Nephron (organoid): Measurements from ENCODE around the gene NUP85.
"Not testable (repeated sequence)": the region's sequence is repeated elsewhere in the genome, so short reads cannot be mapped to it uniquely, and the experiment has no call there.

Source experiments
- H3K27ac Mint-ChIP-seq, 3 experiments: 2 replicates each; pipeline ENCODE4 v1.8.0; 2020; ENCODE audit warnings: mixed read lengths in 3 of 3, mild to moderate bottlenecking in 2 of 3, moderate library complexity in 1 of 3
- H3K27me3 Mint-ChIP-seq: 2 replicates; pipeline ENCODE4 v1.8.0; 2021; ENCODE audit warnings: low read depth, mild to moderate bottlenecking, moderate library complexity, mixed read lengths
- H3K36me3 Mint-ChIP-seq: 2 replicates; pipeline ENCODE4 v1.8.0; 2020; ENCODE audit warnings: low read depth, mixed read lengths
- H3K4me1 Mint-ChIP-seq: 2 replicates; pipeline ENCODE4 v1.8.0; 2020; ENCODE audit warnings: mixed read lengths
- H3K4me3 Mint-ChIP-seq, 3 experiments: 2 replicates each; pipeline ENCODE4 v1.8.0; 2020; ENCODE audit warnings: mild to moderate bottlenecking in 3 of 3, mixed read lengths in 3 of 3, moderate library complexity in 2 of 3
- H3K9me3 Mint-ChIP-seq: 2 replicates; pipeline ENCODE4 v1.8.0; 2020; ENCODE audit warnings: mixed read lengths
- TF ChIP-seq, protein P1 (sequence below), 3 experiments: fragments of 200-600 bp; sonication (generic); IDR thresholded peaks; one replicate each; pipeline ENCODE4 v1.5.0; 2021; ENCODE audit warnings: antibody characterized with exemption in 3 of 3; ENCODE audit not compliant: unreplicated experiment in 3 of 3

Gene NUP85, protein sequence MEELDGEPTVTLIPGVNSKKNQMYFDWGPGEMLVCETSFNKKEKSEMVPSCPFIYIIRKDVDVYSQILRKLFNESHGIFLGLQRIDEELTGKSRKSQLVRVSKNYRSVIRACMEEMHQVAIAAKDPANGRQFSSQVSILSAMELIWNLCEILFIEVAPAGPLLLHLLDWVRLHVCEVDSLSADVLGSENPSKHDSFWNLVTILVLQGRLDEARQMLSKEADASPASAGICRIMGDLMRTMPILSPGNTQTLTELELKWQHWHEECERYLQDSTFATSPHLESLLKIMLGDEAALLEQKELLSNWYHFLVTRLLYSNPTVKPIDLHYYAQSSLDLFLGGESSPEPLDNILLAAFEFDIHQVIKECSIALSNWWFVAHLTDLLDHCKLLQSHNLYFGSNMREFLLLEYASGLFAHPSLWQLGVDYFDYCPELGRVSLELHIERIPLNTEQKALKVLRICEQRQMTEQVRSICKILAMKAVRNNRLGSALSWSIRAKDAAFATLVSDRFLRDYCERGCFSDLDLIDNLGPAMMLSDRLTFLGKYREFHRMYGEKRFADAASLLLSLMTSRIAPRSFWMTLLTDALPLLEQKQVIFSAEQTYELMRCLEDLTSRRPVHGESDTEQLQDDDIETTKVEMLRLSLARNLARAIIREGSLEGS

DNA sequence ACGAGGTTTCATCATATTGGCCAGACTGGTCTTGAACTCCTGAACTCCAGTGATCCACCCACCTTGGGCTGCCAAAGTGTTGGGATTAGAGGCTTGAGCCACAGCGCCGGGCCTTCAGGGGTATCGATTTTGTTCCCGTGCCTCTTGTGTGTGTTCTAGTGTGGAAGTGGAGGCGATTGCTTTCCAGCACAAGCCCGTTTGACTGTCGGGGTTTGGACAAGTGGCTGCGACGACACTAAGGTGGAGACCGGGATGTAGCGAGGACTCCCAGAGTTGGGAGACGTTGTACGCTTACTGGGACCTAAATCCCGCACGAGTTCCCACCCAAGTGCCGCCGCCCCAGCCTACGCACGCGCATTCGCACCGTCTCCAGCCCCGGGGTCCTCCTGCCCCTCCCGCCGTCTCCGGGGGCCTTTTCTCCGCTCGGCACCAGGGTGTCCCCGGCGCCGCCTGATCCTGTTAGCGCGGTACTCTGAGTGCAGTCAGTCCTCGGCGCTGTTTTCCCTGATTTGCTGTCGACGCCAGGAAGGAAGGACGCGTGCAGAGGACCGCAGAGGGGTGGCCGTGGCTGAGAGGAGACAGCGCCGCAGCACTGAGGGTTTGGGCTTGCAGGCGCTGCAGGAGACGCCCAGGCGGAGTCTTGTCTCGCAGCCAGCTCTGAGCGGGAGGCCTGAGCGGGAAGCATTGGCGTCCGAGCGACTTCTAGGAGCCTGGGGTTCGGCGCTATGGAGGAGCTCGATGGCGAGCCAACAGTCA, at the start of gene NUP85:
Gene NUP85, plus strand, starts transcription at position 643 of the 756 bp plus-strand sequence. Its CDS starts 83 bp downstream, at position 726.
- Mint-ChIP-seq H3K9me3 (no peaks in the 10 kb centered on the region), H3K4me3 (peak within 1 kb of the TSS; percentile 94 to 99 (median 98)), H3K27me3 (no peaks in the 10 kb centered on the region), H3K27ac (peak within 1 kb of the TSS; percentile 100), H3K4me1 (peaks cover 9% of the 10 kb centered on the region), H3K36me3 (peaks cover 7% of the 10 kb centered on the region)
- TF ChIP-seq, protein P1, sequence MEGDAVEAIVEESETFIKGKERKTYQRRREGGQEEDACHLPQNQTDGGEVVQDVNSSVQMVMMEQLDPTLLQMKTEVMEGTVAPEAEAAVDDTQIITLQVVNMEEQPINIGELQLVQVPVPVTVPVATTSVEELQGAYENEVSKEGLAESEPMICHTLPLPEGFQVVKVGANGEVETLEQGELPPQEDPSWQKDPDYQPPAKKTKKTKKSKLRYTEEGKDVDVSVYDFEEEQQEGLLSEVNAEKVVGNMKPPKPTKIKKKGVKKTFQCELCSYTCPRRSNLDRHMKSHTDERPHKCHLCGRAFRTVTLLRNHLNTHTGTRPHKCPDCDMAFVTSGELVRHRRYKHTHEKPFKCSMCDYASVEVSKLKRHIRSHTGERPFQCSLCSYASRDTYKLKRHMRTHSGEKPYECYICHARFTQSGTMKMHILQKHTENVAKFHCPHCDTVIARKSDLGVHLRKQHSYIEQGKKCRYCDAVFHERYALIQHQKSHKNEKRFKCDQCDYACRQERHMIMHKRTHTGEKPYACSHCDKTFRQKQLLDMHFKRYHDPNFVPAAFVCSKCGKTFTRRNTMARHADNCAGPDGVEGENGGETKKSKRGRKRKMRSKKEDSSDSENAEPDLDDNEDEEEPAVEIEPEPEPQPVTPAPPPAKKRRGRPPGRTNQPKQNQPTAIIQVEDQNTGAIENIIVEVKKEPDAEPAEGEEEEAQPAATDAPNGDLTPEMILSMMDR (IDR thresholded peaks at IDR 0.05; ENCODE audit: unreplicated experiment in 3 of 3), result no peak

- not testable (repeated sequence) for H3K27ac Mint-ChIP-seq, H3K9me3 Mint-ChIP-seq, H3K4me3 Mint-ChIP-seq, H3K27me3 Mint-ChIP-seq
- H3K36me3 Mint-ChIP-seq, result peaks cover 12% of the 10 kb centered on the region
- peaks cover 24% of the 10 kb centered on the region for H3K4me1 Mint-ChIP-seq
These were observed 47.0 kb upstream of the NUP85 start for GRCh38 chr17:75158480-75158879.

GRCh38 chr17:75159196-75160031, 46.1 kb upstream of the NUP85 start:
- Mint-ChIP-seq H3K9me3 (no peaks in the 10 kb centered on the region), H3K4me1 (peaks cover 22% of the 10 kb centered on the region), H3K27me3 (peaks cover 3% of the 10 kb centered on the region), H3K4me3 (peak overlapping the region in 1 of 3 experiments; percentile 30), H3K27ac (peak overlapping the region in 2 of 3 experiments; percentile 47 to 75), H3K36me3 (peaks cover 18% of the 10 kb centered on the region)
- TF ChIP-seq, protein P1 (IDR thresholded peaks at IDR 0.05; ENCODE audit: unreplicated experiment in 3 of 3), result no peak

DNA sequence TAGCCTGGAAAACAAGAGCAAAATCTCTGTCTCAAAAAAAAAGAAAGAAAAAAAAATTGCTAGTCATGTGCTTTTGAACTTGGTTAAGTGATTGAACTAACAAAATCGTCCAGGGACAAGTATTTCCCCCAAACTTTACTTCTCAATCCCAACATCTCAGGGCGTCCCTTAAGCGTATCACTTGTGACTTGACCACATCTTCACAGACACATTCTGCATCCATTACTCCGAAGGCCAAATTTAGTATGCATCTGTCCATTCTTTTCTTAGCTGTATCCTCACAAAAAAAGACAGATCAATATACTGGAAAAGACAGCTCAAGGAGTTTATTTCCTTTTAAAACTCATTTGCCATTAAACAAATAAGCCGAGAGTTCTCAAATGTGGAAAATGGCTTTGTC, 45.3 kb upstream of the NUP85 start:
- TF ChIP-seq, protein P1 (IDR thresholded peaks at IDR 0.05; ENCODE audit: unreplicated experiment in 3 of 3), result no peak
- H3K27ac Mint-ChIP-seq, result peak overlapping the region; percentile 38 to 86 (median 75)
- H3K9me3 Mint-ChIP-seq, result no peaks in the 10 kb centered on the region
- peaks cover 3% of the 10 kb centered on the region for H3K27me3 Mint-ChIP-seq
- no peak overlapping the region for H3K4me3 Mint-ChIP-seq
- H3K4me1 Mint-ChIP-seq, result peaks cover 17% of the 10 kb centered on the region
- peaks cover 24% of the 10 kb centered on the region for H3K36me3 Mint-ChIP-seq

- no peak overlapping the region for H3K27ac Mint-ChIP-seq
- no peaks in the 10 kb centered on the region for H3K9me3 Mint-ChIP-seq
- H3K4me3 Mint-ChIP-seq, result no peak overlapping the region
- no peaks in the 10 kb centered on the region for H3K27me3 Mint-ChIP-seq
- peaks cover 12% of the 10 kb centered on the region for H3K4me1 Mint-ChIP-seq
- H3K36me3 Mint-ChIP-seq, result peaks cover 39% of the 10 kb centered on the region
- TF ChIP-seq, protein P1 (IDR thresholded peaks at IDR 0.05; ENCODE audit: unreplicated experiment in 3 of 3), result no peak
These were observed 42.4 kb upstream of the NUP85 start for GRCh38 chr17:75163074-75163473.

DNA sequence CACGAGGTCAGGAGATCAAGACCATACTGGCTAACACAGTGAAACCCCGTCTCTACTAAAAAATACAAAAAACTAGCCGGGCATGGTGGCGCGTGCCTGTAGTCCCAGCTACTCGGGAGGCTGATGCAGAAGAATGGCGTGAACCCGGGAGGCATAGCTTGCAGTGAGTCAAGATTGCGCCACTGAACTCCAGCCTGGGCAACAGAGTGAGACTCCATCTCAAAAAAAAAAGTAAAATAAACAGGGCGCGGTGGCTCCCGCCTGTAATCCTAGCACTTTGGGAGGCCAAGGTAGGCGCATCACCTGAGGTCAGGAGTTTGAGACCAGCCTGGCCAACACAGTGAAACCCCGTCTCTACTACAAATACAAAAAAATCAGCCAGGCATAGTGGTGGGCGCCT, 40.9 kb upstream of the NUP85 start:
- H3K4me3 Mint-ChIP-seq, H3K27me3 Mint-ChIP-seq, H3K4me1 Mint-ChIP-seq, H3K27ac Mint-ChIP-seq, H3K9me3 Mint-ChIP-seq: not testable (repeated sequence)
- peaks cover 43% of the 10 kb centered on the region for H3K36me3 Mint-ChIP-seq
